GM12864 (cell line): Measurements from ENCODE around the gene GREM2.

Experiments
- DNase-seq: peaks from one replicate; pipeline ENCODE4 v3.0.0-alpha.2; 2011; ENCODE audit warnings: low read depth
- H3K4me3 ChIP-seq: 2 replicates; pipeline ENCODE4 v1.5.1; 2011; ENCODE audit warnings: mild to moderate bottlenecking, low read depth, low read length, control low read depth
- TF ChIP-seq, protein P1 (sequence below): IDR thresholded peaks from 2 replicates; pipeline ENCODE4 v1.5.1; 2011; ENCODE audit warnings: low read depth, mild to moderate bottlenecking, moderate library complexity, low read length, control low read depth, inconsistent platforms; ENCODE audit errors: missing control alignments

GREM2 gene

DNA sequence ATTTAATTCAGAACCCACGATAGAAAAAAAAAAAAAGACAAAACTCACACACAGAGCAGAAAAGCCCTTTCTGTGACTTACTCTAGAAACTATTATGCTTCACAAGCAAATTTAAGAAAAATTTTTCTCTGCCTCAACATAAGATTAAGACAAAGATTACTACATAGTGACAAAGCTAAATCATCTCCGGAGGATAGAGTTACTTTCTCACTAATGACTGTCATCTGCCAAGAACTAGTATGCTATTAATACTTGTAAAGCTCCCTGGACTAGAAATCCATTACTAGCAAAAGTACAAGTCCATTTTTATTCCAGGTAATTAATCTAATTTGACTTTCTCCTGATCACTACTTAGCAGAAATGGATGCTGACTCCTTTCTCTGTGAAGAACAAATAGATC lies 25.9 kb downstream of the GREM2 start:
- H3K4me3 ChIP-seq: no peak overlapping the region
- no peak for DNase-seq
- TF ChIP-seq, protein P1, sequence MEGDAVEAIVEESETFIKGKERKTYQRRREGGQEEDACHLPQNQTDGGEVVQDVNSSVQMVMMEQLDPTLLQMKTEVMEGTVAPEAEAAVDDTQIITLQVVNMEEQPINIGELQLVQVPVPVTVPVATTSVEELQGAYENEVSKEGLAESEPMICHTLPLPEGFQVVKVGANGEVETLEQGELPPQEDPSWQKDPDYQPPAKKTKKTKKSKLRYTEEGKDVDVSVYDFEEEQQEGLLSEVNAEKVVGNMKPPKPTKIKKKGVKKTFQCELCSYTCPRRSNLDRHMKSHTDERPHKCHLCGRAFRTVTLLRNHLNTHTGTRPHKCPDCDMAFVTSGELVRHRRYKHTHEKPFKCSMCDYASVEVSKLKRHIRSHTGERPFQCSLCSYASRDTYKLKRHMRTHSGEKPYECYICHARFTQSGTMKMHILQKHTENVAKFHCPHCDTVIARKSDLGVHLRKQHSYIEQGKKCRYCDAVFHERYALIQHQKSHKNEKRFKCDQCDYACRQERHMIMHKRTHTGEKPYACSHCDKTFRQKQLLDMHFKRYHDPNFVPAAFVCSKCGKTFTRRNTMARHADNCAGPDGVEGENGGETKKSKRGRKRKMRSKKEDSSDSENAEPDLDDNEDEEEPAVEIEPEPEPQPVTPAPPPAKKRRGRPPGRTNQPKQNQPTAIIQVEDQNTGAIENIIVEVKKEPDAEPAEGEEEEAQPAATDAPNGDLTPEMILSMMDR: no peak

DNA sequence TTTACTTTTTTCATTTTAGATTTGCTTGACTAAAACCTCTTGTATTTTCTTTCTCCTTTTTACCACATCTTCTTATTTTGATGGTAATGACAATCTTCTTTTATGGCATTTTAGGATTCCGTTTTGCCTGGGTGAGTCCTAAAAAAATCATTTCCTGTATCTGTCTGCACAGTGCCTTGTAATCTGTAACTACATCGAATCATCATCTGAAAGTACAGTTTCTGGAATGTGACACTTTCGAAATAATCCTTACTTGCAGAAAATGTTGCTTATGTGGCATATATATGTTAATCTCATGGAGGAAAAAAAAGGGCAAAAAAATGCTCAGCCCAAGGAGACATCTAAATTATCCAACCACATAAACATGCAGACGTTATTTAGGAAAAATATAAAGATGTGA lies 29.0 kb downstream of the GREM2 start:
- TF ChIP-seq, protein P1: no peak
- H3K4me3 ChIP-seq: no peak overlapping the region
- no peak for DNase-seq

DNA sequence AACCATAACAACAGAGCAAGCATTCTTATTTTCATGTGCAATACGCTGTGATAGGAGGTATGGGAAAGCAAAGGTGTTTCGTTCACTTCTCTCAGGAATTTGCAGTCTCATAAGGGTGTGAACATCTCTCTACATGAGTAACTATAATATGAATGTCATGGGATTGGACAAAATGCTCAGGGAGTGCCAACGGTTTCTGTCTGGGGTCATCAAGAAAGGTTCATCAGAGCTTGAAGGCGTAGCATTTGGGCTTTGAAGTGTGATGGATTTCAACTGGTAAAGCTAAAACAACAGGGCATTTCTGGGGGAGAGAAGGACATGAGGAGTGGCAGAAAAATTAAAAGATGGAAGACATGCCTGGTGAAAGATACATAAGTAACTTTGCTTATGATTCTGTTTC lies 32.4 kb downstream of the GREM2 start:
- H3K4me3 ChIP-seq: no peak overlapping the region
- no peak for DNase-seq
- TF ChIP-seq, protein P1: no peak

DNA sequence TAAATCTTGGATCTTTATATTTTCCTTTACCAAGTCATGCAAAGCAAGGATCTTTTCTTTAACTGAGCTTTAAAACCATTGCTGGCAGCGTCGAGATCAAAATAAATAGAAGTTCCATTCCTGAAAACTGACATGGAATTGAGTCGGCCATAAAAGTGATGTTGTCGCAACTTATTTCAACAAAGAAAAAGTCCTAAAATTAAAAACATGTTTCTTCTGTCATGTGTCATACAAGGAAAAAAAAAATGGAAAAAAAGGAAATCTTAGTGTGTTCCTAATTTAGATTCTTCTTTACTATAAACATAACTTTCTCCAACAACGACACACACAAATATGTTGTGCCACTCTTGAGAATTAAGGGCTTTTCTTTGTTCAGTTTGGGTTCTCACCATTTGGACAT lies 34.9 kb downstream of the GREM2 start:
- TF ChIP-seq, protein P1: no peak
- no peak for DNase-seq
- H3K4me3 ChIP-seq: no peak overlapping the region

DNA sequence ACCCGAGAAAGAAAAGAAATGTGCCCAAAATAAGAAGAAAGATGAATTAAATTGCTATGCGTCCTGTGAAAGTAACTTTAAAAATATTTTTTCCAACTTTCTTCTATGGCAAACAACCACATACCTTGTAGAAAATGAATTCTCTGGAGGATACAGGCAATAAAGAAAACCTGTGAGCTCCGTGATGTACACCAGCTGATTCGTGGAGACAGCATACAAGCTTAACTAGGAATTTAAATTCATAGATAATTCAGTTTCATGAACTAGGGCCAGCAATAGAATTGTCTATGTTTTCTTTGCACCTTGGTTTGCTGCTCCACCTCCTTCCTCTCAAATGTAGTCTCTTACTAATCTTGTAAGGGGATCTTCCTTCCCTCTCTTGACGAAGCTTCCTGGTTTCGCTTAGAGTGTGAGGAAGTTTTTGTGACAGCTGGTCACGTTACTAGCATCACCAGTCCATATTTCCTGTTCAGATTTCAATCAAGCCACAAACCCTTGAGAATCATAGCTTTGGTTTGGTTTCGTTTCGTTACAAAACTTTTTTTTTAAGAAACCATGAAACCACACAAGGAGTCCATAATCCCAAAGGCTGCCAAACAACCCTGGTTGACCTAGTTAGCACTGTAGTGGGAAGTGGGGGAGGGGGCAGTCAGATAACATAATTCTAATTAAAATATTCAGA lies 35.8 kb downstream of the GREM2 start:
- no peak overlapping the region for H3K4me3 ChIP-seq
- peak; percentile 55 for DNase-seq
- TF ChIP-seq, protein P1: no peak

DNA sequence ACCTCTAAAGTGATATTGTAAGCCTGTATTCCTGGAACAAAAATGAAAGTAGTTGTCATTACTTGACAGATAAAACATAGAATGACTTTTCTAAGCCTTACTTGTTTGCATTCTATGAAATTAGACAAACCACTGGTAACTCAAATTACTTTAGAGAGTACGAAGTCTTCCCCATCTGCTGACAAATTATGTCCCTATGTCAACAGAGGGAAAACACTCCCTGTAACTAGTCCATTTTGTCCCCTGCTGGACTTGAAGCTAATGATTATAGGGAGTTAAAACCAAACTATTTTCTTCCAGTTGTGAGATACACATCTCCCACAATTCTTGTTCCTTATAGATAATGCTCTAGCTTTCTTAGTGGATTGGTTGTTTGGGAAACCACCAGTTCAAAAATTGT lies 39.6 kb downstream of the GREM2 start:
- TF ChIP-seq, protein P1: no peak
- H3K4me3 ChIP-seq: no peak overlapping the region
- no peak for DNase-seq

DNA sequence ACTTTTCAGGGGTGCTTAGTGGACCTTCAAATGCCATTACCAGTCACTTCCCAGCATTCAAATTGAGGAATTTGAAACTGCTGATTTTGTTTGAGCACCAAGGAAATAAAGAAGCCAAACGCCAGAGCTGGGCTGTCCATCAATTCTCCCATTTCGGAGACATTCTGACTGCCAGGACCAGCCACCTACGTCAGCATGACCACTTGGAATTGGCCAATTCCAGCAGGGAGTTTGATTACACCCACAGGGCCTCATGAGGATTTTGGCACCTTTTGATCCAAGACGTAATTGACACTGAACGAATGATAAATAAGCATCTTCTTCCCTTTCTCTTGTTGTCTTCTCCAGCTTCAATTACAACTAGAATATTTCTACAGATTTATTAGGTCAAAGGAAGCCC lies 40.2 kb downstream of the GREM2 start:
- TF ChIP-seq, protein P1: no peak
- H3K4me3 ChIP-seq: no peak overlapping the region
- no peak for DNase-seq
